B cell (primary cell): Measurements from ENCODE around the gene NDST3. TPM values are rescaled to one million over a fixed set of nuclear protein-coding genes. Genes with fewer than 3 reads are reported as not detected.

ENCODE experiments used
- ATAC-seq: fragments of 200-7000 bp; cut with Tn5 transposase; one replicate; pipeline ENCODE4 v1.10.0; 2021; ENCODE audit warnings: low read depth, mild to moderate bottlenecking, moderate number of reproducible peaks, moderate library complexity
- CTCF ChIA-PET: fragments of 350-600 bp; sonication (Branson Sonifier 250); formaldehyde crosslinking; loops from one replicate; lab custom pipeline; 2021; ENCODE audit warnings: antibody characterized with exemption, inconsistent platforms; lab: Charles Lee
- POLR2A ChIA-PET: fragments of 350-600 bp; sonication (Branson Sonifier 250); formaldehyde crosslinking; loops from one replicate; lab custom pipeline; 2021; ENCODE audit warnings: antibody characterized with exemption; lab: Charles Lee
- DNase-seq: peaks from one replicate; pipeline ENCODE4 v3.0.0; 2013
- H2AFZ ChIP-seq: 2 replicates; pipeline ENCODE4 v1.6.1; 2012; ENCODE audit warnings: mild to moderate bottlenecking, low read depth, low read length; ENCODE audit not compliant: insufficient read depth, poor library complexity, severe bottlenecking
- H3K27ac ChIP-seq, 2 donors: 1 replicate in 1 of 2; 2 replicates in 1 of 2; pipeline ENCODE4 v1.5.1; 2012 to 2013; ENCODE audit warnings: low read length in 2 of 2, mild to moderate bottlenecking in 2 of 2, moderate library complexity in 1 of 2
- H3K27me3 ChIP-seq, 4 experiments: fragments of 200-600 bp in 1 of 4; sonication (generic) in 1 of 4; replicated peaks in 1 of 4; 1 replicate in 2 of 4; 2 replicates in 2 of 4; pipeline versions ENCODE4 v1.6.1 to v1.7.0; 2013 to 2016; ENCODE audit warnings: low read length in 3 of 4, mild to moderate bottlenecking in 2 of 4, mixed read lengths in 1 of 4, moderate library complexity in 1 of 4; ENCODE audit not compliant: insufficient read depth in 4 of 4, control insufficient read depth in 3 of 4; ENCODE audit errors: control extremely low read depth in 1 of 4
- H3K36me3 ChIP-seq, 2 experiments: replicated peaks in 1 of 2; 1 replicate in 1 of 2; 2 replicates in 1 of 2; pipeline versions ENCODE4 v1.6.1 to v1.7.1; 2013; ENCODE audit warnings: low read length in 1 of 2; ENCODE audit not compliant: insufficient read depth in 2 of 2, control insufficient read depth in 1 of 2; ENCODE audit errors: control extremely low read depth in 1 of 2, extremely low read depth in 1 of 2
- H3K4me1 ChIP-seq, 2 donors: fragments of 200-600 bp in 1 of 2; sonication (generic) in 1 of 2; 1 replicate in 1 of 2; 2 replicates in 1 of 2; pipeline versions ENCODE4 v1.5.1 to v1.6.1; 2013 to 2017; ENCODE audit warnings: low read length in 2 of 2; ENCODE audit not compliant: control insufficient read depth in 2 of 2, insufficient read depth in 2 of 2
- H3K4me2 ChIP-seq: replicated peaks from 2 replicates; pipeline ENCODE3; 2012; ENCODE audit warnings: mild to moderate bottlenecking, low read depth, low read length; ENCODE audit not compliant: poor library complexity, severe bottlenecking
- H3K4me3 ChIP-seq, 5 experiments: fragments of 200-600 bp in 1 of 5; sonication (generic) in 1 of 5; 1 replicate in 3 of 5; 2 replicates in 2 of 5; pipeline versions ENCODE4 v1.5.1 to v1.7.0; 2011 to 2016; ENCODE audit warnings: low read length in 4 of 5, mild to moderate bottlenecking in 4 of 5, low read depth in 2 of 5, control low read depth in 1 of 5, moderate library complexity in 1 of 5; ENCODE audit not compliant: insufficient read depth in 1 of 5; ENCODE audit errors: control extremely low read depth in 1 of 5, extremely low read depth in 1 of 5
- H3K79me2 ChIP-seq: fragments of 200-600 bp; sonication (generic); one replicate; pipeline ENCODE4 v1.6.0; 2016; ENCODE audit warnings: low read length; ENCODE audit not compliant: control insufficient read depth, insufficient read depth
- H3K9ac ChIP-seq: fragments of 200-600 bp; sonication (generic); 2 replicates; pipeline ENCODE4 v1.6.1; 2017; ENCODE audit warnings: mild to moderate bottlenecking, low read length, moderate library complexity
- H3K9me3 ChIP-seq, 3 donors: one replicate each; pipeline versions ENCODE4 v1.6.1 to v1.7.1; 2013; ENCODE audit warnings: low read length in 2 of 3; ENCODE audit not compliant: control insufficient read depth in 2 of 3, insufficient read depth in 1 of 3; ENCODE audit errors: control extremely low read depth in 1 of 3
- H4K20me1 ChIP-seq: 2 replicates; pipeline ENCODE4 v1.6.0; 2012; ENCODE audit warnings: mild to moderate bottlenecking, low read length; ENCODE audit not compliant: insufficient read depth, control insufficient read depth, poor library complexity, severe bottlenecking
- H3K27ac Mint-ChIP-seq: one replicate; pipeline ENCODE4 v1.8.0; 2021; ENCODE audit warnings: mixed read lengths
- H3K27me3 Mint-ChIP-seq: one replicate; pipeline ENCODE4 v1.8.0; 2021; ENCODE audit warnings: mixed read lengths
- H3K4me1 Mint-ChIP-seq: one replicate; pipeline ENCODE4 v1.8.0; 2021; ENCODE audit warnings: mixed read lengths
- H3K4me3 Mint-ChIP-seq: one replicate; pipeline ENCODE4 v1.8.0; 2021; ENCODE audit warnings: mixed read lengths
- H3K9me3 Mint-ChIP-seq: one replicate; pipeline ENCODE4 v1.8.0; 2022; ENCODE audit warnings: mixed read lengths; ENCODE audit not compliant: insufficient read depth
- EZH2 ChIP-seq: IDR thresholded peaks from 2 replicates; pipeline ENCODE4 v1.6.1; 2012; ENCODE audit warnings: borderline replicate concordance, low read depth, mild to moderate bottlenecking, moderate library complexity, low read length; ENCODE audit not compliant: insufficient read depth, poor library complexity, severe bottlenecking
- WGBS: methylation state at CpG from one replicate; pipeline ENCODE4 v1.1.5; 2013; ENCODE audit warnings: missing lambda C conversion rate; ENCODE audit not compliant: insufficient coverage; 5-methylcytosine and 5-hydroxymethylcytosine counted together
- intact Hi-C: fragments of 100-400 bp; cut with micrococcal nuclease; formaldehyde crosslinking; loops from one replicate; pipeline ENCODE4 v1.10.0; 2022
- polyA plus RNA-seq: library from polyadenylated mRNA; depleted of rRNA; stranded (reverse); fragments of >200 nt; gene quantifications from 2 replicates; pipeline ENCODE4 v1.2.3, GENCODE V29; 2012
- total RNA-seq, 2 donors: library from RNA; stranded (reverse); fragments of 120-200 nt in 1 of 2; gene quantifications; 1 replicate in 1 of 2; 2 replicates in 1 of 2; pipeline versions ENCODE4 v1.2.3 to v1.2.4, GENCODE V29; 2013 to 2022
- TF ChIP-seq, protein P1 (sequence below): fragments of 200-600 bp; IDR thresholded peaks from one replicate; pipeline ENCODE4 v1.8.0; 2022; ENCODE audit warnings: antibody characterized with exemption, mild to moderate bottlenecking

The NDST3 gene
- total and polyA plus RNA-seq, 2 donors (not counting 1 experiment from before 2014, with no cell fraction given): not detected

DNA sequence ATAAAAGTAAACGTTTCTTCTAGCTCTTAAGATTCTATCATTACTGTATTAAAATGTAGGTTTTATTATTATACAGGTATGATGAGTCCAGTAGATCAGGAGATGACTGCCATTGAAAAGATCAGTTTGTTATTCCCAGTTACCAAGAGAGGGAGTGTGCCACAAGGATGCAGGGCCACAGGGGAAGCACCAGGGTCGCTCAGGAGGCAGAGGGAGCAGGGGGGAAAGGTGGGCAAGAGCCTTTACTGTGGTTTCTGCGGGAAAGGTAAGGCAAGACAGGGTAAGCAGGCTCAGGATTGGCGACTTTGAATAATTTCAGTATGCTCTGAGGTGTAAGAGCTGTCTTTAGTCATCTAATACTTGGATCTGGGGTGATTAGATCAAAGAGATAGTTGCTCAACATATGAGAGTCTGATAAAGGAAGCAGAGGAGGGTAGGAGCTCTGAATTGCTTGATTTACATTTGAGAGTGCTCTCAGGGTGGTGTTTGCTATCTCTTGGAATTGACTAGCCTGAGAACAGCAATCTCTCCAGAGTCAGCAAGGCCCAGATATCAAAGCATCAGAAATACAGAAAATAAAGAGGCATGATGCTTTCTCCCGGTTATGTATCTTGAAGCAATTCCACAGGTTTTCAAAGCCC is 86.0 kb downstream of the NDST3 start:
- H3K27ac Mint-ChIP-seq: no peak overlapping the region
- TF ChIP-seq, protein P1, sequence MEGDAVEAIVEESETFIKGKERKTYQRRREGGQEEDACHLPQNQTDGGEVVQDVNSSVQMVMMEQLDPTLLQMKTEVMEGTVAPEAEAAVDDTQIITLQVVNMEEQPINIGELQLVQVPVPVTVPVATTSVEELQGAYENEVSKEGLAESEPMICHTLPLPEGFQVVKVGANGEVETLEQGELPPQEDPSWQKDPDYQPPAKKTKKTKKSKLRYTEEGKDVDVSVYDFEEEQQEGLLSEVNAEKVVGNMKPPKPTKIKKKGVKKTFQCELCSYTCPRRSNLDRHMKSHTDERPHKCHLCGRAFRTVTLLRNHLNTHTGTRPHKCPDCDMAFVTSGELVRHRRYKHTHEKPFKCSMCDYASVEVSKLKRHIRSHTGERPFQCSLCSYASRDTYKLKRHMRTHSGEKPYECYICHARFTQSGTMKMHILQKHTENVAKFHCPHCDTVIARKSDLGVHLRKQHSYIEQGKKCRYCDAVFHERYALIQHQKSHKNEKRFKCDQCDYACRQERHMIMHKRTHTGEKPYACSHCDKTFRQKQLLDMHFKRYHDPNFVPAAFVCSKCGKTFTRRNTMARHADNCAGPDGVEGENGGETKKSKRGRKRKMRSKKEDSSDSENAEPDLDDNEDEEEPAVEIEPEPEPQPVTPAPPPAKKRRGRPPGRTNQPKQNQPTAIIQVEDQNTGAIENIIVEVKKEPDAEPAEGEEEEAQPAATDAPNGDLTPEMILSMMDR: no peak
- no peak for TF ChIP-seq EZH2
- H3K27me3 Mint-ChIP-seq: no peaks in the 10 kb centered on the region
- ATAC-seq: no peak
- DNase-seq: no peak
- CTCF ChIA-PET: no interaction called here
- H3K4me3 Mint-ChIP-seq: no peak overlapping the region
- Histone ChIP-seq H3K4me2 (no peak overlapping the region), H3K36me3 (no peaks in the 10 kb centered on the region), H3K27ac (no peak overlapping the region), H3K27me3 (no peaks in the 10 kb centered on the region), H4K20me1 (no peaks in the 10 kb centered on the region), H3K79me2 (no peaks in the 10 kb centered on the region), H3K4me3 (no peak overlapping the region), H3K9me3 (no peaks in the 10 kb centered on the region), H3K4me1 (no peaks in the 10 kb centered on the region), H3K9ac (no peak overlapping the region), H2AFZ (no peak overlapping the region)
- no peaks in the 10 kb centered on the region for H3K4me1 Mint-ChIP-seq
- POLR2A ChIA-PET: no interaction called here
- H3K9me3 Mint-ChIP-seq: no peaks in the 10 kb centered on the region
- 65% methylated on average over 3 of the region's 5 CpGs for WGBS
- intact Hi-C loops: no loop called here

DNA sequence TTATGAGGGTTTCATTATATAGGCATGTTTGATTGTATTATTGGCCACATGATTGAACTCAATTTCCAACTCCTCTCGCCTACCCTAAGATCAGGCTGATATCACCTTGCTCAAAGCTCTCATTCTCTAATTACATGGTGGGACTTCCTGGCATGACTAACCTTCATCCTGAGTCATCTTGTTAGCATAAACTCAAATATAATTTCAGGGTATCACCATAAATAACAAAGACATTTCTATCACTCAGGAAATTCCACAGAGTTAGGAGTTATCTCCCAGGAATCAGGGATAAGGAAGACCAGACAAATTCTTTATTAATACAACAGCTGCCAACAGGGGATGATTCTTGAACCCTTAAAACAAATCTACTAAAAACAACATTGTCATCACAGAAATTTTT is 90.7 kb downstream of the NDST3 start:
- ATAC-seq: no peak
- ChIA-PET POLR2A (no interaction called here), CTCF (no interaction called here)
- intact Hi-C loops: no loop called here
- no peaks in the 10 kb centered on the region for H3K27me3 Mint-ChIP-seq
- Histone ChIP-seq H3K4me1 (no peaks in the 10 kb centered on the region), H4K20me1 (no peaks in the 10 kb centered on the region), H3K79me2 (no peaks in the 10 kb centered on the region), H2AFZ (no peak overlapping the region), H3K36me3 (no peaks in the 10 kb centered on the region), H3K9me3 (no peaks in the 10 kb centered on the region), H3K4me3 (no peak overlapping the region), H3K9ac (no peak overlapping the region), H3K27ac (no peak overlapping the region), H3K4me2 (no peak overlapping the region), H3K27me3 (no peaks in the 10 kb centered on the region)
- no peak for DNase-seq
- no peak overlapping the region for H3K4me3 Mint-ChIP-seq
- no peak for TF ChIP-seq EZH2
- TF ChIP-seq, protein P1: no peak
- no peak overlapping the region for H3K27ac Mint-ChIP-seq
- no peaks in the 10 kb centered on the region for H3K9me3 Mint-ChIP-seq
- no peaks in the 10 kb centered on the region for H3K4me1 Mint-ChIP-seq
- WGBS: no CpG with 5 or more reads among the region's 1 CpG
